Measurements from ENCODE around the gene RHBDD1.
A peak's percentile ranks its signal among the peaks of the same experiment; 100 is the strongest.

The RHBDD1 gene

DNA sequence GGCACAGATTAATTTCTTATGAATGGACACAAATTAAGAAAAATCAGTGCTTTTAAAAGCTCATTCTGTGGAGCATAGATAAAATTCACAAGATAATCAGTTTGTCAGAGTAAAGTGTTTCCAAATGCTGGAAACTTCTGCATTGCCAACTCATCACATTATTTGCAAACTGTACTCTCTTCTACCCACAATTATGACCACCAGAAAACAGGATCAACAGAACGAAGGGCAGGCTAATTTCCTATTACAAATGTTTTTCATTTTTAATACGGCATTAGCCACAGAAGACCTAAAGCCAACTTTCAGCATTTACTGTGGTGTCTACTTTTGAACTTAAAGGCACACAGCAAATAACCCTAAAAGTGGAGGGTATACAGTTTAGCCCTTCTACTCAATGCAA, 42.2 kb upstream of the RHBDD1 start:
- no peaks in the 10 kb centered on the region for H3K27me3 ChIP-seq
- peaks cover 18% of the 10 kb centered on the region; the same call in 1 of the 2 replicates for H3K36me3 ChIP-seq
- peak overlapping the region; percentile 94 for H3K4me2 ChIP-seq
- no peak for TF ChIP-seq Cebpa-rat (IDR thresholded peaks at IDR 0.05)
- peak overlapping the region; percentile 58; the same call in 1 of the 2 replicates for H3K9ac ChIP-seq
- H3K27ac ChIP-seq, result peak overlapping the region; percentile 43; the same call in 1 of the 2 replicates
- peaks cover 75% of the 10 kb centered on the region for H3K4me1 ChIP-seq
- no peaks in the 10 kb centered on the region for H3K9me3 ChIP-seq
- peak overlapping the region; percentile 48 for H3K4me3 ChIP-seq
- peaks cover 30% of the 10 kb centered on the region for H4K20me1 ChIP-seq

GRCh38 chr2:226794196-226794661, 41.6 kb upstream of the RHBDD1 start:
- no peaks in the 10 kb centered on the region for H3K9me3 ChIP-seq
- H3K27me3 ChIP-seq, result no peaks in the 10 kb centered on the region
- peak overlapping the region; percentile 48 for H3K4me3 ChIP-seq
- peaks cover 18% of the 10 kb centered on the region; the same call in 1 of the 2 replicates for H3K36me3 ChIP-seq
- H3K9ac ChIP-seq, result peak overlapping the region; percentile 58
- peak overlapping the region; percentile 43; the same call in 1 of the 2 replicates for H3K27ac ChIP-seq
- no peak for TF ChIP-seq Cebpa-rat (IDR thresholded peaks at IDR 0.05)
- peak overlapping the region; percentile 94 for H3K4me2 ChIP-seq
- peaks cover 75% of the 10 kb centered on the region for H3K4me1 ChIP-seq
- peaks cover 30% of the 10 kb centered on the region for H4K20me1 ChIP-seq

GRCh38 chr2:226794751-226795171, 41.1 kb upstream of the RHBDD1 start:
- Histone ChIP-seq H3K36me3 (peaks cover 18% of the 10 kb centered on the region; the same call in 1 of the 2 replicates), H3K9me3 (no peaks in the 10 kb centered on the region), H3K4me1 (peaks cover 75% of the 10 kb centered on the region), H3K9ac (peak overlapping the region; percentile 58), H3K27ac (peak overlapping the region; percentile 71; the same call in 1 of the 2 replicates), H3K4me2 (peak overlapping the region; percentile 94), H3K4me3 (peak overlapping the region; percentile 48), H3K27me3 (no peaks in the 10 kb centered on the region), H4K20me1 (peaks cover 30% of the 10 kb centered on the region)
- TF ChIP-seq Cebpa-rat (IDR thresholded peaks at IDR 0.05), result no peak

DNA sequence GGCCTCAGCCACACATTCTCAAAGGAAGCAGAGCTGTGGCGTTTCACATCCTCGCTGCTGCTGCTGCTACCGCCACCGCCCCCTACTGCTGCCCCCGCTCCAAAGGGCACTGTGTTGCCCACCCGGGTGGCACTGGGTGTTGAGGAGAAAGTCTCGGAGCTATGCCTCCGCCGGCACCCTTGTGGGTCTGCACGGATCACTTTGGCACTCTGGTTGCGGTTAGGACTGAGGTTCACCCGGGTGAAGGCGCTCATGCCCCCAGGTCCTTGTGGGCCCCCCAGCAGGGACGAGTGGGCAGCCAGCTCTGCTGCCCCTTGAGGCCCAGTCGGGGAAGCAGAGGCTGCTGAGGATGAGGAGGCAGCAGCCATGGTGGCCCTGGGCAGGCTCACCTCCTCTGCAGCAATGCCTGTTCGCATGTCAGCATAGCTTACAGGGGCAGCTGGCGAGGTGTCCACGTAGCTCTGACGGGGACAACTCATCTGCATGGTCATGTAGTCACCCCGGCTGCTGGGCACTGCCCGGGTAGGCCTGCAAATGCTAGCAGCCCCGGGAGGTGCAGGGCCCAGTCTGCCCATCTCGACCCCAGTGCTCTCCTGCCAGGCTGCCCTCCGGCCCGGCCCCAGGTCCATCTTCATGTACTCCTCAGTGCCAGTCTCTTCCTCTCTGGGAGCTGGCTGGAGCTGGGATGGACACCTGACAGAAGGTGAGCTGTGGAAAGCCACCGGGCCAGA, 40.4 kb upstream of the RHBDD1 start:
- Histone ChIP-seq H3K4me3 (peak overlapping the region; percentile 48), H3K27me3 (no peaks in the 10 kb centered on the region), H3K4me2 (peak overlapping the region; percentile 94), H3K36me3 (peaks cover 18% of the 10 kb centered on the region; the same call in 1 of the 2 replicates), H3K4me1 (peaks cover 76% of the 10 kb centered on the region), H3K9ac (peak overlapping the region; percentile 58), H3K27ac (peak overlapping the region; percentile 71), H4K20me1 (peaks cover 30% of the 10 kb centered on the region), H3K9me3 (no peaks in the 10 kb centered on the region)
- TF ChIP-seq Cebpa-rat (IDR thresholded peaks at IDR 0.05), result no peak

DNA sequence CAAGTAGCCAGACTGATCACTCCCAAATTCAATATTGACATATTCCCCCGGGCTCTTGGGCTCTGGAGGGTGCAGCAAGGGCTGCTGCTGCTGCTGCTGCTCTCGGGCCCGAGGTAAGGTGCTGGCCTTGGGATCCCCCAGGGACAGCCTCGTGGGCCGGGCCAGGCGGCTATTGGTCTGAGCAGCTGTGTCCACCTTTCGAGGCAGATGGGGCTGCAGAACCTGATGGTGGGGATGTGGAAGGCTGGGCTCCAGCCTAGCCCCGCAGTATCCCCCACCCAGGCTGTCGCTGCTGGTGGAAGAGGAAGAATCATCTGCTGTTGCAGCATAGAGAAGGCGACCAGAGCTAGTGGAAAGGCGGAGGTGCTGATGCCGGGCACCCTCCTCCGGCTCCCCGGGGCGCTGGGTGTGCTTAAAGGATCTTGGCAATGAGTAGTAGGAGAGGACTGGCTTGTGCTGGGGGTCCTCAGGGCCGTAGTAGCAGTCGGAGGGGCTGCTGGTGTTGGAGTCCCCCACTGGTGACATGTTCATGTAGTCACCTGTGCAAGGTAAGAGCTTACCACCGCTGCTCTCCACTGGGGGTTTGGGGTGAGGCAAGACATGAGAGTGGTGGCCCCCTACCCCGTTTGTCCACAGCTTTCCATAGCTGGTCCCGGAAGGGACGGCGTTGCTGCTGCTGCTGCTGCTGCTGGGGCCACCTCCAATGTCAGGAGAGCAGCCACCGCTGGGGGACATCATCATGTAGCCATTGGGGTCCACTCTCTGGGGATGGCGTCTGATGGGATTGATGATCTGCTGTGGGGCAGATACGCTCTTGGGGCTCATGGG, 39.6 kb upstream of the RHBDD1 start:
- Histone ChIP-seq H3K4me1 (peaks cover 73% of the 10 kb centered on the region), H3K27me3 (no peaks in the 10 kb centered on the region), H4K20me1 (peaks cover 30% of the 10 kb centered on the region), H3K4me3 (peak overlapping the region; percentile 48), H3K36me3 (peaks cover 18% of the 10 kb centered on the region; the same call in 1 of the 2 replicates), H3K9ac (peak overlapping the region; percentile 58; the same call in 1 of the 2 replicates), H3K27ac (peak overlapping the region; percentile 71), H3K4me2 (peak overlapping the region; percentile 94), H3K9me3 (no peaks in the 10 kb centered on the region)
- no peak for TF ChIP-seq Cebpa-rat (IDR thresholded peaks at IDR 0.05)

DNA sequence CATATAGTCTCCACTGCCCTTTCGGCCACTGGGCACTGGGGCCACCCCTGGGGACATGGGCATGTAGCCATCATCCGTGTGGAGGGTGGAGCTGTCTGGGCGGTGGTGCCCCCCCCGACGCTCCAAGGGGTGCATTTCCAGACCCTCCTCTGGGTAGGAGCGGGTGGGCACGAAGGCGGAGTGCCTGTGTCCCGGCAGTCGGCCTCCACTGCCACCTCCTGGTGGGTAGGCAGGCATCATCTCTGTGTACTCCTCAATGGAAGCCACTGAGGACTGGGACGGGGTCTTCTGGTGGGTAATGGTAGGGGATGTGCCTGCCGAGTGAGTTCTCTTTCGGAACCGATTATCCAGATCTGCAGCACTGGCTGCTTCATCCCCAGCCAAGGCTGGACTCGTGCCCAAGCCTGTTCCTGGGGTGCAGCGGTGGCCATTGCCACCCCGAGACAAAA, 39.0 kb upstream of the RHBDD1 start:
- Histone ChIP-seq H3K4me2 (peak overlapping the region; percentile 94), H3K9ac (no peak overlapping the region; the same call in 1 of the 2 replicates), H3K27me3 (no peaks in the 10 kb centered on the region), H4K20me1 (peaks cover 30% of the 10 kb centered on the region), H3K27ac (no peak overlapping the region), H3K9me3 (no peaks in the 10 kb centered on the region), H3K4me1 (peaks cover 77% of the 10 kb centered on the region), H3K36me3 (peaks cover 18% of the 10 kb centered on the region; the same call in 1 of the 2 replicates), H3K4me3 (peak overlapping the region; percentile 23; the same call in 1 of the 2 replicates)
- TF ChIP-seq Cebpa-rat (IDR thresholded peaks at IDR 0.05), result no peak

DNA sequence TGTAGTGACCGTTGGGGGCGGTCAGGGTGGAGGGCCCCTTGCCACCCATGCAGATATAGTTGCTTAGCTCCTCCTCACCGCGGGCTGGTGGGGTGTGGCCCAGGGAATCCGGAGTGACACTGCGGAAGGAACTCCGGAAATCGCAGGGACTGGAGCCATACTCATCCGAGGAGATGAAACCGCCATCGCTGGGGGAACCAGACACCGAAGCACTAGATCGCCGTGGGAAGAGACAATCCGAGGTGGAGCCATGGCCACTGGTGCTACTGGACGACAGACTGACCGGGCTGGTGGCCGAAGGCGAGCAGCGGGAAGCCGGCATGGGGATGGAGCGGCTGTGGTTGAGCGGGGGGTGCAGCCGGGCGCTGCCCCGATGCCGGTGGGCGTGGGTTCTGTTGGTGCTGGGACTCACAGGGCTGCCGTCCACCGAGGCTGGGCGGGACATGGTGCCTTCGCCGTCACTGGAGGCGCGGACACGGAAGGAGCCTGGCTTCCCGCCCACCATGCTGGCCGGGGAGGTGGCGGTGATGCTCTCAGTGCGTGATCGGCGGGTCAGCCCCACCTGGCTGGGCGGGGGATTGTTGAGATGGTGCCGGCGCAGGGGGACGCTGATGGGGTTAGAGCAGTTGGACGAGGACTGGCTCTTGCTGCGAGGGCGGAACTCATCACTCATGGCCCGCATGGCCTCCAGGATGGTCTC, 38.4 kb upstream of the RHBDD1 start:
- no peaks in the 10 kb centered on the region for H3K27me3 ChIP-seq
- H3K27ac ChIP-seq, result peak overlapping the region; percentile 83; the same call in 1 of the 2 replicates
- no peaks in the 10 kb centered on the region for H3K9me3 ChIP-seq
- H3K4me1 ChIP-seq, result peaks cover 78% of the 10 kb centered on the region
- peak overlapping the region; percentile 94 for H3K4me2 ChIP-seq
- no peak for TF ChIP-seq Cebpa-rat (IDR thresholded peaks at IDR 0.05)
- H4K20me1 ChIP-seq, result peaks cover 30% of the 10 kb centered on the region
- peaks cover 18% of the 10 kb centered on the region; the same call in 1 of the 2 replicates for H3K36me3 ChIP-seq
- peak overlapping the region; percentile 88 for H3K4me3 ChIP-seq
- peak overlapping the region; percentile 85; the same call in 1 of the 2 replicates for H3K9ac ChIP-seq

- TF ChIP-seq Cebpa-rat (IDR thresholded peaks at IDR 0.05), result no peak
- Histone ChIP-seq H3K4me3 (peak overlapping the region; percentile 88), H4K20me1 (peaks cover 30% of the 10 kb centered on the region), H3K27me3 (no peaks in the 10 kb centered on the region), H3K4me1 (peaks cover 73% of the 10 kb centered on the region), H3K9me3 (no peaks in the 10 kb centered on the region), H3K27ac (peak overlapping the region; percentile 83), H3K4me2 (peak overlapping the region; percentile 94), H3K9ac (peak overlapping the region; percentile 85), H3K36me3 (peaks cover 18% of the 10 kb centered on the region; the same call in 1 of the 2 replicates)
Observed at GRCh38 chr2:226797989-226798421, 37.8 kb upstream of the RHBDD1 start.

All from BLaER1 (cell line).